CD4-positive, alpha-beta memory T cell (primary cell): ENCODE results near the gene FOXN3. TPM values are rescaled to one million over a fixed set of nuclear protein-coding genes. Genes with fewer than 3 reads are reported as not detected.
A peak's percentile ranks its signal among the peaks of the same experiment; 100 is the strongest.

Source experiments
- CTCF ChIA-PET: fragments of 350-600 bp; sonication (Branson Sonifier 250); formaldehyde crosslinking; loops from one replicate; lab custom pipeline; 2021; ENCODE audit warnings: inconsistent platforms; ENCODE audit not compliant: partially characterized antibody; lab: Charles Lee
- POLR2A ChIA-PET: fragments of 350-600 bp; sonication (Branson Sonifier 250); formaldehyde crosslinking; loops from one replicate; lab custom pipeline; 2021; ENCODE audit not compliant: partially characterized antibody; lab: Charles Lee
- DNase-seq, 5 donors: peaks; one replicate each; pipeline versions ENCODE4 v3.0.0 to v3.0.0-alpha.2; 2020 to 2022; ENCODE audit warnings: mixed read lengths in 1 of 5
- H3K27ac ChIP-seq: one replicate; pipeline ENCODE4 v1.7.0; 2013; ENCODE audit warnings: low read depth, low read length
- H3K27me3 ChIP-seq: 2 replicates; pipeline ENCODE4 v1.7.0; 2013; ENCODE audit warnings: mild to moderate bottlenecking, low read length, moderate library complexity; ENCODE audit not compliant: insufficient read depth
- H3K36me3 ChIP-seq: 2 replicates; pipeline ENCODE4 v1.7.0; 2013; ENCODE audit warnings: mild to moderate bottlenecking, low read length, moderate library complexity; ENCODE audit not compliant: insufficient read depth
- H3K4me1 ChIP-seq: 2 replicates; pipeline ENCODE4 v1.7.0; 2013; ENCODE audit warnings: mild to moderate bottlenecking, low read length, moderate library complexity; ENCODE audit not compliant: insufficient read depth
- H3K4me3 ChIP-seq, 2 donors: one replicate each; pipeline ENCODE4 v1.7.0; 2013; ENCODE audit warnings: low read length in 2 of 2, mild to moderate bottlenecking in 1 of 2
- H3K9me3 ChIP-seq, 2 donors: one replicate each; pipeline ENCODE4 v1.7.0; 2013; ENCODE audit warnings: low read length in 2 of 2, control low read depth in 1 of 2; ENCODE audit not compliant: control insufficient read depth in 1 of 2
- H3K27ac Mint-ChIP-seq, 7 donors: one replicate each; pipeline ENCODE4 v1.8.0; 2020 to 2021; ENCODE audit warnings: mixed read lengths in 7 of 7, mild to moderate bottlenecking in 6 of 7, inconsistent platforms in 3 of 7, moderate library complexity in 3 of 7
- H3K27me3 Mint-ChIP-seq, 2 donors: one replicate each; pipeline ENCODE4 v1.8.0; 2020 to 2021; ENCODE audit warnings: mixed read lengths in 2 of 2
- H3K36me3 Mint-ChIP-seq, 2 donors: one replicate each; pipeline ENCODE4 v1.8.0; 2020 to 2021; ENCODE audit warnings: mixed read lengths in 2 of 2, inconsistent platforms in 1 of 2, mild to moderate bottlenecking in 1 of 2
- H3K4me1 Mint-ChIP-seq, 4 donors: one replicate each; pipeline ENCODE4 v1.8.0; 2020 to 2021; ENCODE audit warnings: mixed read lengths in 4 of 4, mild to moderate bottlenecking in 1 of 4
- H3K4me3 Mint-ChIP-seq, 8 donors: one replicate each; pipeline ENCODE4 v1.8.0; 2020 to 2021; ENCODE audit warnings: mixed read lengths in 8 of 8, mild to moderate bottlenecking in 7 of 8, moderate library complexity in 6 of 8, inconsistent platforms in 3 of 8
- H3K9me3 Mint-ChIP-seq, 8 donors: one replicate each; pipeline ENCODE4 v1.8.0; 2020 to 2021; ENCODE audit warnings: mixed read lengths in 8 of 8, mild to moderate bottlenecking in 5 of 8, inconsistent platforms in 3 of 8, moderate library complexity in 1 of 8
- intact Hi-C: fragments of 100-400 bp; cut with micrococcal nuclease; formaldehyde crosslinking; loops from one replicate; pipeline ENCODE4 v1.15.1; 2023
- polyA plus RNA-seq, 2 donors: library from polyadenylated mRNA; unstranded; fragments of 300-500 nt; fragmentation: Illumina TruSeq; gene quantifications; one replicate each; pipeline ENCODE4 v1.2.3, GENCODE V29; 2021
- total RNA-seq, 2 experiments: library from RNA; stranded (reverse); gene quantifications; one replicate each; pipeline ENCODE4 v1.2.3, GENCODE V29; 2021

The FOXN3 gene
- total and polyA plus RNA-seq, 4 experiments from 2014 or later = 92.6 to 111 (median 106) TPM

- H3K27ac ChIP-seq = no peak overlapping the region
- no peaks in the 10 kb centered on the region for H3K9me3 ChIP-seq
- Mint-ChIP-seq H3K36me3 (peaks cover 35 to 43% of the 10 kb centered on the region in 2 donors), H3K4me3 (peak overlapping the region in 1 of 8 donors; percentile 78), H3K27me3 (no peaks in the 10 kb centered on the region), H3K27ac (peak overlapping the region in 2 of 7 donors; percentile 30 to 67), H3K4me1 (peaks cover 41 to 56% (median 49%) of the 10 kb centered on the region in 4 donors), H3K9me3 (no peaks in the 10 kb centered on the region)
- no peak overlapping the region for H3K4me3 ChIP-seq
- intact Hi-C loops = no loop called here
- H3K4me1 ChIP-seq = peaks cover 39% of the 10 kb centered on the region
- no peaks in the 10 kb centered on the region for H3K27me3 ChIP-seq
- POLR2A ChIA-PET = no interaction called here
- H3K36me3 ChIP-seq = peaks cover 5% of the 10 kb centered on the region
- CTCF ChIA-PET = no interaction called here
- DNase-seq = peak in 1 of 5 donors; percentile 6
Observed at GRCh38 chr14:89349171-89350008, 67.6 kb downstream of the FOXN3 start.

GRCh38 chr14:89348722-89349121, 68.3 kb downstream of the FOXN3 start:
- intact Hi-C loops = no loop called here
- H3K27ac Mint-ChIP-seq = no peak overlapping the region
- peaks cover 37 to 57% (median 48%) of the 10 kb centered on the region in 4 donors for H3K4me1 Mint-ChIP-seq
- ChIA-PET CTCF (no interaction called here), POLR2A (no interaction called here)
- H3K36me3 Mint-ChIP-seq = peaks cover 37 to 43% of the 10 kb centered on the region in 2 donors
- Histone ChIP-seq H3K9me3 (no peaks in the 10 kb centered on the region), H3K27ac (no peak overlapping the region), H3K4me1 (peaks cover 38% of the 10 kb centered on the region), H3K4me3 (no peak overlapping the region), H3K27me3 (no peaks in the 10 kb centered on the region), H3K36me3 (peaks cover 5% of the 10 kb centered on the region)
- no peak overlapping the region for H3K4me3 Mint-ChIP-seq
- no peaks in the 10 kb centered on the region for H3K27me3 Mint-ChIP-seq
- DNase-seq = no peak
- H3K9me3 Mint-ChIP-seq = no peaks in the 10 kb centered on the region

- no peak overlapping the region for H3K4me3 ChIP-seq
- H3K4me1 ChIP-seq = peaks cover 29% of the 10 kb centered on the region
- no peaks in the 10 kb centered on the region for H3K27me3 ChIP-seq
- peaks cover 37 to 43% of the 10 kb centered on the region in 2 donors for H3K36me3 Mint-ChIP-seq
- H3K27me3 Mint-ChIP-seq = no peaks in the 10 kb centered on the region
- DNase-seq = no peak
- H3K9me3 ChIP-seq = no peaks in the 10 kb centered on the region
- H3K27ac ChIP-seq = no peak overlapping the region
- ChIA-PET CTCF (no interaction called here), POLR2A (no interaction called here)
- peaks cover 33 to 48% (median 42%) of the 10 kb centered on the region in 4 donors for H3K4me1 Mint-ChIP-seq
- intact Hi-C loops = no loop called here
- H3K27ac Mint-ChIP-seq = peak overlapping the region in 1 of 7 donors; percentile 41
- no peak overlapping the region for H3K4me3 Mint-ChIP-seq
- peaks cover 5% of the 10 kb centered on the region for H3K36me3 ChIP-seq
- no peaks in the 10 kb centered on the region for H3K9me3 Mint-ChIP-seq
Observed at GRCh38 chr14:89347885-89348284, 69.1 kb downstream of the FOXN3 start.

- Mint-ChIP-seq H3K9me3 (no peaks in the 10 kb centered on the region), H3K4me1 (peaks cover 13 to 31% (median 26%) of the 10 kb centered on the region in 4 donors)
Observed at GRCh38 chr14:89344920-89345254, 72.1 kb downstream of the FOXN3 start.

GRCh38 chr14:89343356-89343755, 73.7 kb downstream of the FOXN3 start:
- Mint-ChIP-seq H3K36me3 (peaks cover 24 to 30% of the 10 kb centered on the region in 2 donors), H3K4me1 (peaks cover 8 to 26% (median 21%) of the 10 kb centered on the region in 4 donors), H3K27me3 (no peaks in the 10 kb centered on the region), H3K9me3 (no peaks in the 10 kb centered on the region), H3K4me3 (no peak overlapping the region), H3K27ac (no peak overlapping the region)
- Histone ChIP-seq H3K4me1 (no peaks in the 10 kb centered on the region), H3K4me3 (no peak overlapping the region), H3K36me3 (peaks cover 4% of the 10 kb centered on the region), H3K27me3 (no peaks in the 10 kb centered on the region), H3K9me3 (no peaks in the 10 kb centered on the region), H3K27ac (no peak overlapping the region)
- intact Hi-C loops = no loop called here
- ChIA-PET POLR2A (no interaction called here), CTCF (interaction anchor here (0.9 kb wide), 1 partner anchor 47 kb away, joined by 3 read pairs; no protein-coding TSS in a partner anchor)
- DNase-seq = no peak

More at GRCh38 chr14:89344920-89345254, 72.1 kb downstream of the FOXN3 start:
- CTCF ChIA-PET = no interaction called here
- H3K36me3 Mint-ChIP-seq = peaks cover 33 to 44% of the 10 kb centered on the region in 2 donors
- intact Hi-C loops = no loop called here
- no peak overlapping the region for H3K4me3 Mint-ChIP-seq
- Histone ChIP-seq H3K4me3 (no peak overlapping the region), H3K4me1 (no peaks in the 10 kb centered on the region), H3K36me3 (peaks cover 5% of the 10 kb centered on the region), H3K9me3 (no peaks in the 10 kb centered on the region), H3K27ac (no peak overlapping the region), H3K27me3 (no peaks in the 10 kb centered on the region)
- POLR2A ChIA-PET = no interaction called here
- H3K27ac Mint-ChIP-seq = no peak overlapping the region
- no peak for DNase-seq
- H3K27me3 Mint-ChIP-seq = no peaks in the 10 kb centered on the region

- H3K4me1 ChIP-seq = no peaks in the 10 kb centered on the region
- no peaks in the 10 kb centered on the region for H3K27me3 Mint-ChIP-seq
- no peak overlapping the region for H3K4me3 ChIP-seq
- H3K27ac Mint-ChIP-seq = peak overlapping the region in 1 of 7 donors; percentile 55
- ChIA-PET POLR2A (no interaction called here), CTCF (no interaction called here)
- no peak overlapping the region for H3K4me3 Mint-ChIP-seq
- H3K9me3 ChIP-seq = no peaks in the 10 kb centered on the region
- H3K9me3 Mint-ChIP-seq = no peaks in the 10 kb centered on the region
- no peaks in the 10 kb centered on the region for H3K36me3 ChIP-seq
- peaks cover 10 to 29% (median 23%) of the 10 kb centered on the region in 4 donors for H3K4me1 Mint-ChIP-seq
- no peak overlapping the region for H3K27ac ChIP-seq
- intact Hi-C loops = no loop called here
- H3K27me3 ChIP-seq = no peaks in the 10 kb centered on the region
- DNase-seq = no peak
- peaks cover 19 to 26% of the 10 kb centered on the region in 2 donors for H3K36me3 Mint-ChIP-seq
Observed at GRCh38 chr14:89342049-89342448, 75.0 kb downstream of the FOXN3 start.

GRCh38 chr14:89340200-89341181, 76.5 kb downstream of the FOXN3 start:
- no peaks in the 10 kb centered on the region for H3K27me3 ChIP-seq
- Mint-ChIP-seq H3K27ac (peak overlapping the region in 1 of 7 donors; percentile 53), H3K36me3 (peaks cover 11 to 23% of the 10 kb centered on the region in 2 donors), H3K4me1 (peaks cover 17 to 39% (median 26%) of the 10 kb centered on the region in 4 donors), H3K9me3 (no peaks in the 10 kb centered on the region), H3K27me3 (no peaks in the 10 kb centered on the region), H3K4me3 (no peak overlapping the region)
- H3K36me3 ChIP-seq = no peaks in the 10 kb centered on the region
- no peak for DNase-seq
- no peak overlapping the region for H3K4me3 ChIP-seq
- no peak overlapping the region for H3K27ac ChIP-seq
- no peaks in the 10 kb centered on the region for H3K9me3 ChIP-seq
- CTCF ChIA-PET = interaction anchor here (0.8 to 1.2 kb wide), 2 partner anchors 76 to 302 kb away, joined by 4 to 6 read pairs; no protein-coding TSS in a partner anchor
- intact Hi-C loops = no loop called here
- no peaks in the 10 kb centered on the region for H3K4me1 ChIP-seq
- POLR2A ChIA-PET = no interaction called here
